Measurements from ENCODE around the gene SGCD. TPM values are rescaled to one million over a fixed set of nuclear protein-coding genes. Genes with fewer than 3 reads are reported as not detected.

Gene SGCD
- total RNA-seq, 1 donor: 11.7 TPM

GRCh38 chr5:156683509-156683908, 356.5 kb downstream of the SGCD start:
- DNase-seq (ENCODE audit: low read depth): no peak
- TF ChIP-seq CTCF (IDR thresholded peaks at IDR 0.05; ENCODE audit: insufficient read depth, low read length): no peak
- no peak overlapping the region for H3K4me3 ChIP-seq (ENCODE audit: low read depth, low read length)

- no peak overlapping the region for H3K4me3 ChIP-seq (ENCODE audit: low read depth, low read length)
- TF ChIP-seq CTCF (IDR thresholded peaks at IDR 0.05; ENCODE audit: insufficient read depth, low read length): no peak
- no peak for DNase-seq (ENCODE audit: low read depth)
Measured at GRCh38 chr5:156684216-156684615, 357.3 kb downstream of the SGCD start.

- H3K4me3 ChIP-seq (ENCODE audit: low read depth, low read length): no peak overlapping the region
- no peak for TF ChIP-seq CTCF (IDR thresholded peaks at IDR 0.05; ENCODE audit: insufficient read depth, low read length)
- DNase-seq (ENCODE audit: low read depth): no peak
Measured at GRCh38 chr5:156685481-156685880, 358.5 kb downstream of the SGCD start.

- H3K4me3 ChIP-seq (ENCODE audit: low read depth, low read length): no peak overlapping the region
- TF ChIP-seq CTCF (IDR thresholded peaks at IDR 0.05; ENCODE audit: insufficient read depth, low read length): no peak
- no peak for DNase-seq (ENCODE audit: low read depth)
Measured at GRCh38 chr5:156686380-156686779, 359.4 kb downstream of the SGCD start.

- TF ChIP-seq CTCF (IDR thresholded peaks at IDR 0.05; ENCODE audit: insufficient read depth, low read length): no peak
- no peak for DNase-seq (ENCODE audit: low read depth)
Measured at GRCh38 chr5:156686796-156687195, 359.8 kb downstream of the SGCD start.

GRCh38 chr5:156687514-156687913, 360.6 kb downstream of the SGCD start:
- DNase-seq (ENCODE audit: low read depth): no peak
- TF ChIP-seq CTCF (IDR thresholded peaks at IDR 0.05; ENCODE audit: insufficient read depth, low read length): no peak
- no peak overlapping the region for H3K4me3 ChIP-seq (ENCODE audit: low read depth, low read length)

More at GRCh38 chr5:156686796-156687195, 359.8 kb downstream of the SGCD start:
- H3K4me3 ChIP-seq (ENCODE audit: low read depth, low read length): no peak overlapping the region

- no peak for TF ChIP-seq CTCF (IDR thresholded peaks at IDR 0.05; ENCODE audit: insufficient read depth, low read length)
- H3K4me3 ChIP-seq (ENCODE audit: low read depth, low read length): no peak overlapping the region
- DNase-seq (ENCODE audit: low read depth): no peak
Measured at GRCh38 chr5:156691572-156691971, 364.6 kb downstream of the SGCD start.
